Endometrial microvascular endothelial cells (primary cell): ENCODE results near the gene CACNA1C. TPM values are rescaled to one million over a fixed set of nuclear protein-coding genes. Genes with fewer than 3 reads are reported as not detected.

Experiments
- in situ Hi-C: cut with HindIII; loops from 2 replicates; pipeline ENCODE4 v1.10.0; 2017; ENCODE audit warnings: low sequenced_read_pairs, low pct_unique_long_range_greater_than_20kb; ENCODE audit errors: inconsistent ontology term
- total RNA-seq: library from RNA; depleted of rRNA; stranded (reverse); fragments of >200 nt; gene quantifications from one replicate; pipeline ENCODE4 v1.2.3, GENCODE V29; 2015; ENCODE audit errors: inconsistent ontology term

Gene CACNA1C
- total RNA-seq, 1 donor from 2014 or later = not detected

GRCh38 chr12:2633176-2633824, 580.5 kb downstream of the CACNA1C start:
- in situ Hi-C loops = no loop called here

- in situ Hi-C loops = no loop called here
Measured at GRCh38 chr12:2633825-2634200, 581.0 kb downstream of the CACNA1C start.

GRCh38 chr12:2634471-2634870, 581.7 kb downstream of the CACNA1C start:
- in situ Hi-C loops = no loop called here

- in situ Hi-C loops = no loop called here
Measured at GRCh38 chr12:2636741-2637340, 584.1 kb downstream of the CACNA1C start.

- in situ Hi-C loops = no loop called here
Measured at GRCh38 chr12:2637371-2637770, 584.6 kb downstream of the CACNA1C start.

GRCh38 chr12:2638273-2639019, 585.7 kb downstream of the CACNA1C start:
- in situ Hi-C loops = no loop called here

GRCh38 chr12:2639020-2639298, 586.2 kb downstream of the CACNA1C start:
- in situ Hi-C loops = no loop called here

GRCh38 chr12:2640281-2640680, 587.5 kb downstream of the CACNA1C start:
- in situ Hi-C loops = no loop called here

GRCh38 chr12:2640709-2641108, 587.9 kb downstream of the CACNA1C start:
- in situ Hi-C loops = no loop called here

- in situ Hi-C loops = no loop called here
Measured at GRCh38 chr12:2641207-2641606, 588.4 kb downstream of the CACNA1C start.

- in situ Hi-C loops = no loop called here
Measured at GRCh38 chr12:2641761-2642160, 589.0 kb downstream of the CACNA1C start.

- in situ Hi-C loops = no loop called here
Measured at GRCh38 chr12:2642176-2642892, 589.5 kb downstream of the CACNA1C start.

- in situ Hi-C loops = no loop called here
Measured at GRCh38 chr12:2642896-2643425, 590.2 kb downstream of the CACNA1C start.

- in situ Hi-C loops = no loop called here
Measured at GRCh38 chr12:2643576-2644135, 590.9 kb downstream of the CACNA1C start.

- in situ Hi-C loops = no loop called here
Measured at GRCh38 chr12:2644683-2645405, 592.1 kb downstream of the CACNA1C start.

- in situ Hi-C loops = no loop called here
Measured at GRCh38 chr12:2645460-2645859, 592.7 kb downstream of the CACNA1C start.

- in situ Hi-C loops = no loop called here
Measured at GRCh38 chr12:2646341-2646740, 593.6 kb downstream of the CACNA1C start.

- in situ Hi-C loops = no loop called here
Measured at GRCh38 chr12:2647186-2647585, 594.4 kb downstream of the CACNA1C start.

- in situ Hi-C loops = no loop called here
Measured at GRCh38 chr12:2648406-2648805, 595.6 kb downstream of the CACNA1C start.
